Measurements from ENCODE around the gene LHFPL6.

Gene LHFPL6

GRCh38 chr13:39521701-39522100 is 81.3 kb downstream of the LHFPL6 start:
- H3K4me3 ChIP-seq (ENCODE audit: control insufficient read depth, low read depth, low read length) = no peak overlapping the region
- DNase-seq (ENCODE audit: low read depth) = no peak
- TF ChIP-seq CTCF (conservative IDR thresholded peaks at IDR 0.05; ENCODE audit: control insufficient read depth, insufficient read depth, low read depth, low read length) = no peak

GRCh38 chr13:39516096-39516495 is 86.9 kb downstream of the LHFPL6 start:
- DNase-seq (ENCODE audit: low read depth) = no peak
- no peak overlapping the region for H3K4me3 ChIP-seq (ENCODE audit: control insufficient read depth, low read depth, low read length)
- no peak for TF ChIP-seq CTCF (conservative IDR thresholded peaks at IDR 0.05; ENCODE audit: control insufficient read depth, insufficient read depth, low read depth, low read length)

GRCh38 chr13:39515224-39515714 is 87.7 kb downstream of the LHFPL6 start:
- H3K4me3 ChIP-seq (ENCODE audit: control insufficient read depth, low read depth, low read length) = no peak overlapping the region
- TF ChIP-seq CTCF (conservative IDR thresholded peaks at IDR 0.05; ENCODE audit: control insufficient read depth, insufficient read depth, low read depth, low read length) = no peak
- no peak for DNase-seq (ENCODE audit: low read depth)

- no peak for TF ChIP-seq CTCF (conservative IDR thresholded peaks at IDR 0.05; ENCODE audit: control insufficient read depth, insufficient read depth, low read depth, low read length)
- DNase-seq (ENCODE audit: low read depth) = no peak
- no peak overlapping the region for H3K4me3 ChIP-seq (ENCODE audit: control insufficient read depth, low read depth, low read length)
Measured at GRCh38 chr13:39512687-39513086, 90.3 kb downstream of the LHFPL6 start.

GRCh38 chr13:39510316-39510695 is 92.7 kb downstream of the LHFPL6 start:
- no peak overlapping the region for H3K4me3 ChIP-seq (ENCODE audit: control insufficient read depth, low read depth, low read length)
- DNase-seq (ENCODE audit: low read depth) = no peak
- no peak for TF ChIP-seq CTCF (conservative IDR thresholded peaks at IDR 0.05; ENCODE audit: control insufficient read depth, insufficient read depth, low read depth, low read length)

GRCh38 chr13:39509616-39510315 is 93.2 kb downstream of the LHFPL6 start:
- no peak for TF ChIP-seq CTCF (conservative IDR thresholded peaks at IDR 0.05; ENCODE audit: control insufficient read depth, insufficient read depth, low read depth, low read length)
- no peak overlapping the region for H3K4me3 ChIP-seq (ENCODE audit: control insufficient read depth, low read depth, low read length)
- no peak for DNase-seq (ENCODE audit: low read depth)

Data from fibroblast of mammary gland (primary cell).